ENCODE measurements around the gene FRMD8. TPM values are rescaled to one million over a fixed set of nuclear protein-coding genes. Genes with fewer than 3 reads are reported as not detected.

The FRMD8 gene
- total and polyA plus RNA-seq, 10 donors: 19.3 to 128 (median 84.0) TPM

DNA sequence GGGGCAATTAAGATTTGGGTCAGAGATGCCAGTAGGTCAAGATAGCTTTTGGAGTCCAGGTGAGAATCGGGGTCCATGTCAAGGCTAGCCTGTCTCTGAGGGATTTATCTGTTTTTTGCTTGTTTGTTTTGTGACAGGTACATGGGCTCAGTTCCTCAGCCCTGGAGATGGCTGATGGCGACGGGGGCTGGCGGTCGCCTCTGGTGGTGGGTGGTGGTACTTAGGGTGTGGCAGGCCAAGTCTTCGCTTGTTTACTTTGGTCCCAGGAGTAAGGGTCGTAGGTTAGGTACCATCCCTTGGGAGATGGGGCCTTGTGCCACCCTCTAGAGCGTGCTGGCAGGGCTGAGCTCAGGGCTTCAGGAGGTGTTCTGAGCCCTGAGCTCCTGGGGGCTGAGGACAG lies 8.7 kb upstream of the FRMD8 start:
- no peak for DNase-seq
- no peaks in the 10 kb centered on the region for H3K9me3 ChIP-seq
- 85 to 92% (median 90%) methylated on average over 7 to 8 of the region's 8 CpGs for WGBS, 5 donors
- intact Hi-C loops (cut with DNase I; ENCODE audit: low total_unique reads): no loop called here
- peaks cover 0 to 23% (median 0%) of the 10 kb centered on the region in 6 donors for H3K36me3 ChIP-seq
- peak overlapping the region in 7 of 8 donors; percentile 38 to 98 (median 53) for H3K27ac ChIP-seq
- peaks cover 12 to 60% (median 39%) of the 10 kb centered on the region in 6 donors for H3K4me1 ChIP-seq
- TF ChIP-seq POLR2A (IDR thresholded peaks at IDR 0.05) (no peak), POLR2AphosphoS5 (IDR thresholded peaks at IDR 0.05) (no peak)
- TF ChIP-seq, protein P1, sequence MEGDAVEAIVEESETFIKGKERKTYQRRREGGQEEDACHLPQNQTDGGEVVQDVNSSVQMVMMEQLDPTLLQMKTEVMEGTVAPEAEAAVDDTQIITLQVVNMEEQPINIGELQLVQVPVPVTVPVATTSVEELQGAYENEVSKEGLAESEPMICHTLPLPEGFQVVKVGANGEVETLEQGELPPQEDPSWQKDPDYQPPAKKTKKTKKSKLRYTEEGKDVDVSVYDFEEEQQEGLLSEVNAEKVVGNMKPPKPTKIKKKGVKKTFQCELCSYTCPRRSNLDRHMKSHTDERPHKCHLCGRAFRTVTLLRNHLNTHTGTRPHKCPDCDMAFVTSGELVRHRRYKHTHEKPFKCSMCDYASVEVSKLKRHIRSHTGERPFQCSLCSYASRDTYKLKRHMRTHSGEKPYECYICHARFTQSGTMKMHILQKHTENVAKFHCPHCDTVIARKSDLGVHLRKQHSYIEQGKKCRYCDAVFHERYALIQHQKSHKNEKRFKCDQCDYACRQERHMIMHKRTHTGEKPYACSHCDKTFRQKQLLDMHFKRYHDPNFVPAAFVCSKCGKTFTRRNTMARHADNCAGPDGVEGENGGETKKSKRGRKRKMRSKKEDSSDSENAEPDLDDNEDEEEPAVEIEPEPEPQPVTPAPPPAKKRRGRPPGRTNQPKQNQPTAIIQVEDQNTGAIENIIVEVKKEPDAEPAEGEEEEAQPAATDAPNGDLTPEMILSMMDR (IDR thresholded peaks at IDR 0.05 in 8 of 11, conservative IDR thresholded peaks at IDR 0.05 in 3 of 11): no peak
- H3K27me3 ChIP-seq (replicated peaks in 1 of 7): no peaks in the 10 kb centered on the region
- no peak overlapping the region for H3K4me3 ChIP-seq

DNA sequence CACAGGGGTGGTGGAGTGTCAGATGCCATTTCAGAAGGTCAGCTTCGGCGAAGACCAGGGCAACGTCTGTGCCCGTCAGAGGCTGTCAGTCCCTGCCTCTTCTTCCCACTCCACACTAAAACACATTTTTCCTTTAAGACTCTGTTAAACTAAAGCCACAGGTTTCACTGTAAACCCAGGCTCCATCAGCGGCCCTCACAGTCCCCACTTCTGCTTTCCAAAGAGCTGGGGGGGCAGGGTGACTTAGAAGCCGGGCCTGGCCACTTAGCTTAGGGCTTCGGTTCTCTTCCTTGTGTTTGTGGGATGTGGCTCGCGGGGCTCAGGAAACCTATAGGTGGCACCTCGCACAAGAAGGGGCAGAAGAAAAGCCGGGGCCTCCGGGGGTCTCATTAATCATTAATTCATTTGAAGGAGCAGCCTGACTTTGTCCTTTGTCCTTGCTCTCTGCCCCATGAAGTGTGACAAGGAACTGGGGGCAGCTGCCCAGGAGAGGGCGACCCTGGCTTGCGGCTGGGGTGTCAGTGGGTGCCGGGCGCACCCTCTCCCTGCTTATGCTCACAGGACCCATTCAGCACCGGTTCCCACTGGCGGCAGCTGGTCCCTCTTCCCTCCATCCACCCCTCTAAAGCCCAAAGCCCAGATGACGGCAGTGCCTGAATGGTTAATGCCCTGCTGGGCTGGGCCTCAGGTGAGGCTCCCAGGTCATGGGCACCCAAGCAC lies 8.1 kb upstream of the FRMD8 start:
- Histone ChIP-seq H3K27ac (peak overlapping the region in 7 of 8 donors; percentile 38 to 98 (median 53)), H3K9me3 (no peaks in the 10 kb centered on the region), H3K36me3 (peaks cover 0 to 23% (median 0%) of the 10 kb centered on the region in 6 donors), H3K4me1 (peaks cover 18 to 66% (median 45%) of the 10 kb centered on the region in 6 donors), H3K27me3 (replicated peaks in 1 of 7) (no peaks in the 10 kb centered on the region), H3K4me3 (no peak overlapping the region)
- 48 to 63% (median 56%) methylated on average over 18 to 19 of the region's 19 CpGs for WGBS, 5 donors
- intact Hi-C loops (cut with DNase I; ENCODE audit: low total_unique reads): no loop called here
- no peak for TF ChIP-seq POLR2AphosphoS5 (IDR thresholded peaks at IDR 0.05)
- TF ChIP-seq, protein P1 (IDR thresholded peaks at IDR 0.05 in 8 of 11, conservative IDR thresholded peaks at IDR 0.05 in 3 of 11): no peak
- TF ChIP-seq POLR2A (IDR thresholded peaks at IDR 0.05): no peak
- DNase-seq: no peak

DNA sequence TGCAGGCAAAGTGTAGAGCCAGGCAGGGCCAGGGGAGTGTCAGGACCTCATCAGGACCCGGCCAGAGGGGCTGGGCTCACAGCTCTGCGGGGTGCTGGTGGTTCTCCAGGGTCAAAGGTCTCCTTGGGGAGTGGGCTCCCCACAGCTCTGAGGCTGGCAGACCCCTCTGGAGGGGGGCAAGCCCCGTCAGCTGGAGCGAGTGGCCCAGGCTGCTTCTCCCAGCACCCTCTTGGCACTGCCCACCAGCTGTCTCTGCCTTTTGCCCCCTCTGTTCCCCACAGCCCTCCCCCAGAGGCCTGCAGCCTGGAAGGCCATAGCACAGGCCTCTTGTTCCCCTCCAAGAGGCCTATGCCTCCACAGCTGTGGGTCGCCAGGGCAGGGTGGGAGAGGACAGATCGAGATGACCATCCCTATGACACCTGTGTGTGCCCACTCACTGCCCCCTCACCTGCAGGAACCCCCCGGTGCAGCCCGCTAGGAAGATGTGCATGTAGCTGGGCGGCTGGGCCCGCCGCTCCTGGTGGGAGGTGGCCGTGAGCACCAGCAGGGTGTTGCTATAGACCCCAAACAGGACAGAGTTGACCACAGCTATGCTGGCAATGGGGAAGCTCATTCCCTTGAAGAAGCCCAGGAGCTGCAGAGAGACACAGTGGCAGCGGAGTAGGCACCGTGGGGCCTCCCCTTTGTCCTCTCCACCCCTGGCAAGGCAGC lies 7.4 kb upstream of the FRMD8 start:
- peaks cover 0 to 23% (median 0%) of the 10 kb centered on the region in 6 donors for H3K36me3 ChIP-seq
- intact Hi-C loops (cut with DNase I; ENCODE audit: low total_unique reads): no loop called here
- H3K27ac ChIP-seq: peak overlapping the region in 4 of 8 donors; percentile 53 to 98 (median 76)
- no peaks in the 10 kb centered on the region for H3K9me3 ChIP-seq
- TF ChIP-seq, protein P1 (IDR thresholded peaks at IDR 0.05 in 8 of 11, conservative IDR thresholded peaks at IDR 0.05 in 3 of 11): no peak
- TF ChIP-seq POLR2AphosphoS5 (IDR thresholded peaks at IDR 0.05) (no peak), POLR2A (IDR thresholded peaks at IDR 0.05) (no peak)
- 84 to 95% (median 95%) methylated on average over 7 to 14 of the region's 14 CpGs for WGBS, 5 donors
- H3K4me3 ChIP-seq: no peak overlapping the region
- peaks cover 25 to 73% (median 52%) of the 10 kb centered on the region in 6 donors for H3K4me1 ChIP-seq
- no peaks in the 10 kb centered on the region for H3K27me3 ChIP-seq (replicated peaks in 1 of 7)
- DNase-seq: no peak

Data from spleen (tissue), 11 donors.